IPS DF 4.7 (cell line): ENCODE measurements around the gene TTC3.
"Not testable (repeated sequence)": the region's sequence is repeated elsewhere in the genome, so short reads cannot be mapped to it uniquely, and the experiment has no call there.

ENCODE experiments used
- DNase-seq: peaks from one replicate; pipeline ENCODE4 v3.0.0-alpha.2; 2013; ENCODE audit warnings: low spot score; ENCODE audit errors: extremely low read depth

The TTC3 gene, protein sequence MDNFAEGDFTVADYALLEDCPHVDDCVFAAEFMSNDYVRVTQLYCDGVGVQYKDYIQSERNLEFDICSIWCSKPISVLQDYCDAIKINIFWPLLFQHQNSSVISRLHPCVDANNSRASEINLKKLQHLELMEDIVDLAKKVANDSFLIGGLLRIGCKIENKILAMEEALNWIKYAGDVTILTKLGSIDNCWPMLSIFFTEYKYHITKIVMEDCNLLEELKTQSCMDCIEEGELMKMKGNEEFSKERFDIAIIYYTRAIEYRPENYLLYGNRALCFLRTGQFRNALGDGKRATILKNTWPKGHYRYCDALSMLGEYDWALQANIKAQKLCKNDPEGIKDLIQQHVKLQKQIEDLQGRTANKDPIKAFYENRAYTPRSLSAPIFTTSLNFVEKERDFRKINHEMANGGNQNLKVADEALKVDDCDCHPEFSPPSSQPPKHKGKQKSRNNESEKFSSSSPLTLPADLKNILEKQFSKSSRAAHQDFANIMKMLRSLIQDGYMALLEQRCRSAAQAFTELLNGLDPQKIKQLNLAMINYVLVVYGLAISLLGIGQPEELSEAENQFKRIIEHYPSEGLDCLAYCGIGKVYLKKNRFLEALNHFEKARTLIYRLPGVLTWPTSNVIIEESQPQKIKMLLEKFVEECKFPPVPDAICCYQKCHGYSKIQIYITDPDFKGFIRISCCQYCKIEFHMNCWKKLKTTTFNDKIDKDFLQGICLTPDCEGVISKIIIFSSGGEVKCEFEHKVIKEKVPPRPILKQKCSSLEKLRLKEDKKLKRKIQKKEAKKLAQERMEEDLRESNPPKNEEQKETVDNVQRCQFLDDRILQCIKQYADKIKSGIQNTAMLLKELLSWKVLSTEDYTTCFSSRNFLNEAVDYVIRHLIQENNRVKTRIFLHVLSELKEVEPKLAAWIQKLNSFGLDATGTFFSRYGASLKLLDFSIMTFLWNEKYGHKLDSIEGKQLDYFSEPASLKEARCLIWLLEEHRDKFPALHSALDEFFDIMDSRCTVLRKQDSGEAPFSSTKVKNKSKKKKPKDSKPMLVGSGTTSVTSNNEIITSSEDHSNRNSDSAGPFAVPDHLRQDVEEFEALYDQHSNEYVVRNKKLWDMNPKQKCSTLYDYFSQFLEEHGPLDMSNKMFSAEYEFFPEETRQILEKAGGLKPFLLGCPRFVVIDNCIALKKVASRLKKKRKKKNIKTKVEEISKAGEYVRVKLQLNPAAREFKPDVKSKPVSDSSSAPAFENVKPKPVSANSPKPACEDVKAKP (N-terminal part only)

GRCh38 chr21:37072988-37073416 lies at the start of gene TTC3, which contains the start of gene PIGP:
Gene TTC3 (plus strand): TSS chr21:37073254. CDS start chr21:37087258, 14,004 bp downstream.
Gene PIGP (minus strand): TSS chr21:37073071. CDS start chr21:37072515, 556 bp downstream.
- DNase-seq: no peak

- DNase-seq: no peak
These were observed 46.6 kb upstream of the TTC3 start for GRCh38 chr21:37026499-37026898.

DNA sequence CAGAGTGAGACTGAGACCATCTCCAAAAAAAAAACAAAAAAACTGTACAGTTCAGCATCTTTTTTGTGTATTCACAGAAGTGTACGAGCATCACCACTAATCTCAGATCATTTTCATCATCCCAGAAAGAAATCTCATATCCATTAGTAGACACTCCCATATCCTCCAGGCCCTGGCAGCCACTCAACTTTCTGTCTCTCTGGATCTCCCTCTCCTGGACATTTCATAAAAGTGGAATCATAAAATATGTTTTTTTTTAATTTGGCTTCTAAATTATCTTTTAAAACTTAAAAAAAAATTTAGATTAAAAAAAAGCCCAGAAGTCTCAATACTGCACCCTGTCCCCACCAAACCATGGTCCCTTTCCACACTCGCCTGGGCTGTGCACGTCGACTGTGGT lies 44.5 kb upstream of the TTC3 start:
- no peak for DNase-seq

DNA sequence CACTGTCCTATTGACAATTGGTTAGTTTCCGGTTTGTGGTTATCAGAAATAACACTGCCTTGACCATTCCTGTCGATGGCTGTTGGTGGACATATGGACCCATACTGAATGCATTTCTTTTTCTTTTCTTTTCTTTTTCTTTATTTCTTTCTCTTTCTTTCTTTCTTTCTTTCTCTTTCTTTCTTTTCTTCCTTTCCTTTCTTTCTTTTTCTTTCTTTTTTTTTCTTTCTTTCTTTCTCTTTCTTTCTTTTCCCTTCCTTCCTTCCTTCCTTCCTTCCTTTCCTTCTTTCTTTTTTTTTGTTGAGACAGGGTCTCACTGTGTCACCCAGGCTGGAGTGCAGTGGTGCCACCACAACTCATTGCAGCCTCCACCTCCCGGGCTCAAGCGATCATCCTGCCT lies 42.2 kb upstream of the TTC3 start:
- no peak for DNase-seq

- no peak for DNase-seq
These were observed 40.8 kb upstream of the TTC3 start for GRCh38 chr21:37032293-37032692.

- no peak for DNase-seq
These were observed 40.1 kb upstream of the TTC3 start for GRCh38 chr21:37032877-37033471.

DNA sequence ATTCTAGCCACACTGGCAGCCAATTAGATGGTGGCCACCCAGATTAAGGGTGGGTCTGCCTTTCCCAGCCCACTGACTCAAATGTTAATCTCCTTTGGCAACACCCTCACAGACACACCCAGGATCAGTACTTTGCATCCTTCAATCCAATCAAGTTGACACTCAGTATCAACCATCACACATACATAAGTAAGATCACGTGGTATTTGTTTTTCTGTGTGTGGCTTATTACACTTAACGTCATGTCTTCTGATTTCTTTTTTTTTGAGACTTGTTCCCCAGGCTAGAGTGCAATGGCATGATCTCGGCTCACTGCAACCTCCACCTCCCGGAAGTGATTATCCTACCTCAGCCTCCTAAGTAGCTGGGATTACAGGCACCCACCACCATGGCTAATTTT lies 38.7 kb upstream of the TTC3 start:
- DNase-seq: not testable (repeated sequence)

DNA sequence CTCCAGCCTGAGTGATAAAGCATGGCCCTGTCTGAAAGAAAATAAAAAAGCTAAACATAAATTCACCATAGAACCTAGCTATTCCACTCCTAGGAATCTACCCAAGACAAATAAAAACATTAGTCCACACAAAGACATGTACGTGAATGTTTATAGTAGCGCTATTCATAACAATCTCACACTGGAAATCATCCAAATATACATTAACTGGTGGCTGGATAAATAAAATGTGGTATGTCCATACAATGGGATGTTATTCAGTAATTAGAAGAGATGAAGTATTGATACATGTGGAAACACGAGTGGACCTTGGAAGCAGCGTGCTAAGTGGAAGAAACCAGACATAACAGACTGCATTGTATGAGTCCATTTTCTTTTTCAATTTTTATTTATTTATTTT lies 36.9 kb upstream of the TTC3 start:
- DNase-seq: no peak

GRCh38 chr21:37039411-37040075 lies 33.5 kb upstream of the TTC3 start:
- no peak for DNase-seq

- DNase-seq: no peak
These were observed 32.8 kb upstream of the TTC3 start for GRCh38 chr21:37040212-37040611.

DNA sequence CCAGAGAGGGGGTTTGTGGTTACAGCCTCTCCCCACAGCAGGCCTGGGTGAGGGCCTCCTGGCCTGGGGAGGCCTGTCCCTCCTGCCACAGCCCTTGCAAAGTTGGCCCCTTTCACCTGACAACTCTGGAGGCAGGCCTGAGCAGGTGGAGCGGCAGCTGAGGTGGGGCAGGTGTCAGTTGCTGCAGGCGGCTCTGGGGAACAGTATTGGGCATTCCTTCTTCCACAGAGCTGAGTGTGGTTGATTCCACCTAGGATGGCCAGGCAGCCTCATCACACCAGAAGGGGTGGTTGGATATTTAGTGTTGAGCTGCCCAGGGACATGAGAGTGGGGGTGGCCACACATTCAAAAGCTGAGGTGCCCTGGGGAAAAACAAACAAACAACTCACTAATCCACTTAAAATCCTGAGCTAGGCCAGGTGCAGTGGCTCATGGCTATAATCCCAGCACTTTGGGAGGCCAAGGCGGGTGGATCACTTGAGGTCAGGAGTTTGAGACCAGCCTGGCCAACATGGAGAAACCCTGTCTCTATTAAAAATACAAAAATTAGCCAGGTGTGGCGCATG lies 31.3 kb upstream of the TTC3 start:
- no peak for DNase-seq

DNA sequence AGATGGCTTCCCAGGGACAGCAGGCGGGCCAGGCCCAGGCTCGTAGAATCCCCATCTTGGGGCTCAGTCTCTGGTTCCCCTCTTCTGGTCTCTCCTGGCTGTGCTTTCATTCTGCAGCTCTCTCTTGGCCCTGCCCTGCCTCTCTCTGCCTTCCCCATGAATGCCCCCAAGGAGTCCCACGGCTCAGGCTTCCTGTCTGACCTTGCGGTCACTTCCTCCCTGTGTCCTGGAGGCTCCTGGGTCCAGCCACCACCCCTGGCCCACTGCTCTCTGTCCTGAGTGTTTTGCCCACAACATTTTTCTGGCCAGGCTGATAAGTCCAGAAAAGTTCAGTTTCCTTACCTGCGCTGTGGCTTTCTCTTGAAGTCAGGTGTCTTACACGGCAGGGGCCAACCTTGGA lies 29.2 kb upstream of the TTC3 start:
- no peak for DNase-seq

GRCh38 chr21:37044643-37045042 lies 28.4 kb upstream of the TTC3 start:
- no peak for DNase-seq

DNA sequence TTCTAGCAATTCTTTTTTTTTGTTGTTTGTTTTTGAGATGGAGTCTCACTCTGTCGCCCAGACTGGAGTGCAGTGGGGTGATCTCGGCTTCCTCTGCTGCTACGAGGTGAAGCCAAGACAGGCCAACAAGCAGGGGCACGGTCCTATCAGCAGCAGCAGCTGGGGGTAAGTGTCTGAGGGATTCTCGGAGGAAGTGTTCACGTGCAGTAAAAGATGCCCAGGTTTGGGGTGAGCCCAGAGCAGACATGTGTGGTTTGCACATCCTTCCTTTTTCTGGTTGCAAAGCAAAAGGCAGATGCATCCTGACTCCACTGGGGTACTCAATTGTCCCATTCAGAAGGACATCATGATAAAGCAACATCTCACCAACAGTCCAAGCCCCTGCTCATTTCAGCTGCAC lies 27.9 kb upstream of the TTC3 start:
- no peak for DNase-seq

DNA sequence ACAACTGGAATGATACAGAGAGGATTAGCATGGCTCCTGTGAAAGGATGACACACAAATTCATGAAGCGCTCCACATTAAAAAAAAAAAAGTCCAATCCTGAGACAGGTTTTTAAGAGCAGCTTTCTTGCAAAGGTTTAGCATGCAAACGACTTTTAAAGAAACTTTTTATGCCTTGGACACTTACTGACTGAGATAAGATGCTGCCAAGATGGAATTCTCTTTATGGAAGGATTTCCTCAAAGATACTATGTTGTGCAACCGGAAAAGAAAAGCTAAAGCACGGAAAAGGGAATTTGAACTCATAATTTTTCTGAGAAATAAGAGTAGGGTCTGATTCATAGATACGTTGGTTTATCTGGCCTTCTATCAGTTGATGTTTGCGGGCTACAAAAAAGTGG lies 27.5 kb upstream of the TTC3 start:
- DNase-seq: no peak

DNA sequence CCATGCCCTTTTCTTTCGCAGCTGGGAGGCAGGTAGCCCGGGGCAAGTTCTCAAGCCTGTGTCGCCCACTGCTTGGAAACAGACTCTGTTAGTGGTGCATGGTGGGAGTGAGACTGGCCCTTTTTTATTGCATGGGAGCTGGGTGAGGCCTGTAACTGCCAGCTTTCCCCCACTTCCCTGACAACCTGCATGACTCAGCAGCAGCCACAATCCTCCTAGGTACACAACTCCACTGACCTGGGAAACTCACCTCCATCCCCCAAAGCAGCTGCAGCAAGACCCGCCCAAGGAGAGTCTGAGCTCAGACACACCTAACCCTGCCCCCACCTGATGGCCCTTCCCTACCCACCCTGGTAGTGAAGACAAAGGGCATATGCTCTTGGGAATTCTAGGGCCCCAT lies 26.0 kb upstream of the TTC3 start:
- no peak for DNase-seq

DNA sequence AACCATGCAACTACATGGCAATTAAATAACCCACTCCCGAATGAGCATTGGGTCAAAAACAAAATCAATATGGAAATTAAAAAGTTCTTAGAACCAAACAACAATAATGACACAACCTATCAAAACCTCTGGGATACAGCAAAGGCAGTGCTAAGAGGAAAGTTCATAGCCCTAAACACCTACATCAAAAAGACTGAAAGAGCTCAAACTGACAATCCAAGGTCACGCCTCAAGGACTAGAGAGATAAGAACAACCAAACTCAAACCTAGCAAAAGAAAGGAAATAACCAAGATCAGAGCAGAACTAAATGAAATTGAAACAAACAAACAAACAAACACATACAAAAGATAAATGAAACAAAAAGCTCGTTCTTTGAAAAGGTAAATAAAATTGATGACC lies 23.3 kb upstream of the TTC3 start:
- not testable (repeated sequence) for DNase-seq

- no peak for DNase-seq
These were observed 17.7 kb upstream of the TTC3 start for GRCh38 chr21:37055271-37055855.

- DNase-seq: no peak
These were observed 15.4 kb upstream of the TTC3 start for GRCh38 chr21:37057614-37058013.

DNA sequence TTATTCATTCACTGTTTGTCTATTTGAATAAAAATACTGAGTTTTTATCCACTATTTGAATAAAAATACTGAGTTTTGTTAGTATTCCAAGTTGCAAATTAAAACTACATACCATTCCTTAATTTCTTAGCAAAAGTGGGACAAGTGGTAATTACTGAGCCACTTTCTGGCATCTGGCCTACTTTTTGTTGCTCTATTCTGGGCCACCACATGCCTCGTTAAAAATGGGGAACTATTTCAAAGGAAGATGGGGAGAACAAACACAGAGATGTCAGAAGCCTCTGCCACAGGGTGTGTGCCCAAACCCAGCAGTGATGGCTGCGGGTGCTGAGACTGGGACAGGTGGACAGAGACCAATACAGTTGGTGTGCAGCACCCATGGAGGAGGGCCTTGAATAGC lies 14.8 kb upstream of the TTC3 start:
- no peak for DNase-seq
